Measurements from ENCODE around the gene MAFF. TPM values are rescaled to one million over a fixed set of nuclear protein-coding genes. Genes with fewer than 3 reads are reported as not detected.

Gene MAFF
- total RNA-seq, 4 donors from 2014 or later, result 13.1 to 111 (median 24.6) TPM

DNA sequence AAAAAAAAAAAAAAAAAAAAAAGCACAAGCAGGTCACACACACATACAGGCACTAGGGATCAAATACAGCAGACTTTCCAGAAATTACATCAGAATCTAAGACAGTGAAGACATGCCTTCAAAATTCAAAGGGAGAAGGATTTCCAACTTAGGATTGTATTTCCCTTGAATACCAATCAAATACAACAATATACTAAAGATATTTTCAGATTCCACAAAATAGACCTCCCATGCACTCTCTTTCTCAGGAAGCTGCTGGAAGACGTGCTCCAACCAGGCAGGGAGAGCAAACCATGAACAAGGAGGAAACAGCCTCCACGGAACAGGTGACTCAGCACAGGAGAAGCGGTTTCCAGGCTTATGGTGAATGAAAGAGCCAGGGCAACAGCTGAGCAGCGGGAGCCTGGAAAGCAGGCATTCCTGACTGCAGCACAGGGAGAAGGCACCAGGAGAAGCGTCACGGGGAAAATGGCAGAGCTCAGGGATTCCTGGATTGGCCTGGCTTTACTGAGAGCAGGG is 39.0 kb downstream of the MAFF start:
- no peak overlapping the region for H3K4me3 ChIP-seq (replicated peaks in 1 of 3)
- WGBS, 2 donors, result 80 to 89% methylated on average over 6 of the region's 6 CpGs
- H3K36me3 ChIP-seq, result peaks cover 17 to 22% of the 10 kb centered on the region in 2 donors
- no peaks in the 10 kb centered on the region for H3K9me3 ChIP-seq
- peak; percentile 31 to 59 for DNase-seq
- peak overlapping the region in 1 of 3 donors; percentile 72 for H3K27ac ChIP-seq
- H3K4me1 ChIP-seq, result peaks cover 37 to 64% of the 10 kb centered on the region in 2 donors
- no peaks in the 10 kb centered on the region for H3K27me3 ChIP-seq
- TF ChIP-seq, protein P1, sequence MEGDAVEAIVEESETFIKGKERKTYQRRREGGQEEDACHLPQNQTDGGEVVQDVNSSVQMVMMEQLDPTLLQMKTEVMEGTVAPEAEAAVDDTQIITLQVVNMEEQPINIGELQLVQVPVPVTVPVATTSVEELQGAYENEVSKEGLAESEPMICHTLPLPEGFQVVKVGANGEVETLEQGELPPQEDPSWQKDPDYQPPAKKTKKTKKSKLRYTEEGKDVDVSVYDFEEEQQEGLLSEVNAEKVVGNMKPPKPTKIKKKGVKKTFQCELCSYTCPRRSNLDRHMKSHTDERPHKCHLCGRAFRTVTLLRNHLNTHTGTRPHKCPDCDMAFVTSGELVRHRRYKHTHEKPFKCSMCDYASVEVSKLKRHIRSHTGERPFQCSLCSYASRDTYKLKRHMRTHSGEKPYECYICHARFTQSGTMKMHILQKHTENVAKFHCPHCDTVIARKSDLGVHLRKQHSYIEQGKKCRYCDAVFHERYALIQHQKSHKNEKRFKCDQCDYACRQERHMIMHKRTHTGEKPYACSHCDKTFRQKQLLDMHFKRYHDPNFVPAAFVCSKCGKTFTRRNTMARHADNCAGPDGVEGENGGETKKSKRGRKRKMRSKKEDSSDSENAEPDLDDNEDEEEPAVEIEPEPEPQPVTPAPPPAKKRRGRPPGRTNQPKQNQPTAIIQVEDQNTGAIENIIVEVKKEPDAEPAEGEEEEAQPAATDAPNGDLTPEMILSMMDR (IDR thresholded peaks at IDR 0.05), result no peak
- no peak for TF ChIP-seq POLR2A (IDR thresholded peaks at IDR 0.05)
- intact Hi-C loops (cut with DNase I), result no loop called here

DNA sequence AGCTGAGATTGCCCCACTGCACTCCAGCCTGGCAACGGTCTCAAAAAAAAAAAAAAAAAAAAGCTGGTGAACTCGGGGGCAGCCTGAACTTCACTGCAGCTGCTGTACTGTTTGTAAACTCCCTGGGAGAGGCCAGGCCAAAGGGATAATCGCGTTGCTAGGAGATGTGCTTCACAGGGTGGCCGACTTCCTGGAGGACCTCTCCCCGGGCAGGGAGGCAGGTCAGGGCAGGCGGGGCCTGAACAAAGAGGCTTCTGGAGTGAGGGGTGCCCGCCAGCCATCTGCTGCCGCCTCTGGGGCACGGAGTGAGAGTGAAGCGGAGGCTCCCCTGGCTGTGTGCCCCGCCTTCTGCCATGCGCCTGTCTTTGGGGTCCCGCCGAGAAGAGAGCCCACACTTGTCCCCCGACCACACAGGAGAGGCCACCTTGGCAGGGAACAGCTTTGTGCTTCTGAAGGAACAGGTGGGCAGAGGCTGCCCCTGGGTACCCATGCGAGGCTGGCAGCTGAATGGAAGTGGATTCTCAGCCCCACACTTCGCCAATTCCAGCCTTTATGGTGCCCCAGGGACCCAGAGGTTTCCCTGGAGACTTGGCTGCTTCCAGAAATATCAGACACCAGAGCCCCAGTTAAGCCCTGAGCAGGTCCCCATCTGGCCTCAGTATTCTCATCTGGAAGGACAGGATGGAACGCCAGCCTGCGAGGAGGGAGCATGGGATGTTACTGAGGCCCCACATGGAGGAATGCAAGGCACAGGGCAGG is 41.4 kb downstream of the MAFF start:
- intact Hi-C loops (cut with DNase I), result no loop called here
- 64 to 69% methylated on average over 19 to 20 of the region's 20 CpGs for WGBS, 2 donors

DNA sequence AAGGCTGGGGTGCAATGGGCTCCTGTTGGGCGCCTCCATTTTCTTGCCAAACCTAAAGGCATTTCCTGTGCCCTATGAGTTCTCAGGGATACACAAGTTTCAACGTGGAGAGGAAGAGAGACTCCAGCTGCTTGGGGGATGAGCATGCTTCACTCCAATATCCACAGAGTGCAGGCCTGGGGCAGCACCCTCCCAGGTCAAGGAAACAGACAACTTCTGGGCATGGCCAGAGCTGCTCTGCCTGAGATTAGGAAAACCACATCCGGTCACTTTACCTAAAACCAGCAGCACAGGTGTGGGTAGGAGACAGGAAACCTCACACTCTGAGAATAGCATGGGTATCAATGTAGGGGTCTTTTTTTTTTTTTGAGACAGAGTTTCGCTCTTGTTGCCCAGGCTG is 42.3 kb downstream of the MAFF start:
- DNase-seq, result no peak
- Histone ChIP-seq H3K36me3 (peaks cover 26 to 38% of the 10 kb centered on the region in 2 donors), H3K27ac (no peak overlapping the region), H3K9me3 (no peaks in the 10 kb centered on the region), H3K4me1 (peaks cover 10 to 31% of the 10 kb centered on the region in 2 donors), H3K4me3 (replicated peaks in 1 of 3) (no peak overlapping the region), H3K27me3 (no peaks in the 10 kb centered on the region)
- WGBS, 2 donors, result 79 to 80% methylated on average over 4 of the region's 4 CpGs
- intact Hi-C loops (cut with DNase I), result no loop called here
- TF ChIP-seq POLR2A (IDR thresholded peaks at IDR 0.05), result no peak
- TF ChIP-seq, protein P1 (IDR thresholded peaks at IDR 0.05), result no peak

More for the DNA sequence above, 41.4 kb downstream of the MAFF start:
- H3K27me3 ChIP-seq, result no peaks in the 10 kb centered on the region
- H3K27ac ChIP-seq, result peak overlapping the region in 1 of 3 donors; percentile 17
- TF ChIP-seq POLR2A (IDR thresholded peaks at IDR 0.05), result no peak
- TF ChIP-seq, protein P1 (IDR thresholded peaks at IDR 0.05), result no peak
- peaks cover 26 to 38% of the 10 kb centered on the region in 2 donors for H3K36me3 ChIP-seq
- no peak overlapping the region for H3K4me3 ChIP-seq (replicated peaks in 1 of 3)
- H3K4me1 ChIP-seq, result peaks cover 19 to 40% of the 10 kb centered on the region in 2 donors
- peak in 1 of 2 donors; percentile 14 for DNase-seq
- no peaks in the 10 kb centered on the region for H3K9me3 ChIP-seq

DNA sequence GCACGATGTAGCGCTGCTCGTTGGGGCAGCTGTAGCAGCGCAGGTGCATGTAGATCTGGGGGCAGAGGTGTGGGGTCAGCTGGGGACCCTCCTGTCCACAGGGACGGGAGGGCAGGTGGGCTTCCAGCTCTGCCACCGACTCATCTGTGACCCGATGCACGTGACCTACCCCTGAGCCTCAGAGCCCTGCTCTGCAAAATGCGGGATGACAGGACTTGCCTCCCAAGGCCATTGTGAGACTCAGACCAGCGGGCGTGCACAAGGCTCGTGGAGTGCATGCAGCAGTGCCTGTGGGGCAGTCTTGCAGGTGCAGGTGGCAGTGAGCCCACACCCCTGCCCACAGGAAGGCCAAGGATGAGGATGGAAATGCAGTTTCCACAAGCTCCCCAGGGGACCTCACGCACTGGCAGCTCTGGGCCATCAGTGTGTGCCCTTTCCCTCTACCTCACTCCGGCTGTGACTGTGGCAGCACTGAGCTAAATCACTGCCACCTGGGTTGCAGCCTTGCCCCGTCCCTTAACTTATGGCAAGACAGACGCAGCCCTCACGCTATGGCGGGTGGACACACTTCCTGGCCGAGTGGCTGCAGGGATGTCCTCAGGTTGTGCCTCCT is 44.4 kb downstream of the MAFF start:
- H3K4me1 ChIP-seq, result peaks cover 0 to 11% of the 10 kb centered on the region in 2 donors
- TF ChIP-seq, protein P1 (IDR thresholded peaks at IDR 0.05), result no peak
- TF ChIP-seq POLR2A (IDR thresholded peaks at IDR 0.05), result no peak
- no peak overlapping the region for H3K27ac ChIP-seq
- peaks cover 26 to 38% of the 10 kb centered on the region in 2 donors for H3K36me3 ChIP-seq
- no peaks in the 10 kb centered on the region for H3K27me3 ChIP-seq
- intact Hi-C loops (cut with DNase I), result no loop called here
- DNase-seq, result no peak
- WGBS, 2 donors, result 86 to 91% methylated on average over 16 to 18 of the region's 19 CpGs
- no peak overlapping the region for H3K4me3 ChIP-seq (replicated peaks in 1 of 3)
- no peaks in the 10 kb centered on the region for H3K9me3 ChIP-seq

DNA sequence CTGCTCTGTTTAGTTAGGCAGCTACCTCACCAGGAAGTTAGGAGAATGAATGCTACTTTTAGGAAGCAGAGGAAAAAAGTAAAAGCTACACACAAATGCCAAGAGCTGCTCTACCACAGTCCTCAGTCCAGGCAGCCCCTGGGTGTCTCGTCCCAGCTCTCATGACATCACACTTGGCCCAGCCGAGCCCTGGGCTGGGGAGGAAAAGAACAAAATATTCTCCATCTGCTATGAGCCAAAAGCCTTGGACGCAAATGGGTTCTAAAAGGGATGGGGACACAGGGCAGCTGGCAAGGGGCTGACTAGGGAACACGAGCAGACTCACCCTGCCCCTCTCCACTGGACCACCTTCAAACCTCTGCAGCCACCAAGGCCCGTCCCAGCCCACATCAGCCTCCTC is 44.9 kb downstream of the MAFF start:
- WGBS, 2 donors, result 72 to 79% methylated on average over 5 of the region's 5 CpGs
- H3K27me3 ChIP-seq, result no peaks in the 10 kb centered on the region
- no peak overlapping the region for H3K4me3 ChIP-seq (replicated peaks in 1 of 3)
- no peaks in the 10 kb centered on the region for H3K9me3 ChIP-seq
- TF ChIP-seq, protein P1 (IDR thresholded peaks at IDR 0.05), result no peak
- no peak for TF ChIP-seq POLR2A (IDR thresholded peaks at IDR 0.05)
- H3K4me1 ChIP-seq, result peaks cover 0 to 11% of the 10 kb centered on the region in 2 donors
- peak in 1 of 2 donors; percentile 18 for DNase-seq
- intact Hi-C loops (cut with DNase I), result no loop called here
- H3K27ac ChIP-seq, result peak overlapping the region in 1 of 3 donors; percentile 22
- peaks cover 26 to 38% of the 10 kb centered on the region in 2 donors for H3K36me3 ChIP-seq

All from thyroid gland (tissue), 4 donors.